ENCODE measurements around the gene PLK2. TPM values are rescaled to one million over a fixed set of nuclear protein-coding genes. Genes with fewer than 3 reads are reported as not detected.

Gene PLK2
- polyA plus RNA-seq, 3 donors, result 6.0 to 27.2 (median 24.2) TPM

GRCh38 chr5:58482536-58482935, 22.6 kb upstream of the PLK2 start:
- no peak overlapping the region for H3K27ac ChIP-seq (ENCODE audit: low read depth, low read length)
- 91 to 97% (median 97%) methylated on average over 1 of the region's 1 CpG for WGBS, 3 donors

GRCh38 chr5:58481828-58482227, 21.9 kb upstream of the PLK2 start:
- WGBS, 3 donors, result 85 to 89% (median 87%) methylated on average over 6 of the region's 6 CpGs
- no peak overlapping the region for H3K27ac ChIP-seq (ENCODE audit: low read depth, low read length)

- no peak overlapping the region for H3K27ac ChIP-seq (ENCODE audit: low read depth, low read length)
Measured at GRCh38 chr5:58481066-58481676, 21.3 kb upstream of the PLK2 start.

- no peak overlapping the region for H3K27ac ChIP-seq (ENCODE audit: low read depth, low read length)
- 15 to 31% (median 24%) methylated on average over 1 of the region's 1 CpG for WGBS, 3 donors
Measured at GRCh38 chr5:58477760-58478376, 18.0 kb upstream of the PLK2 start.

- H3K27ac ChIP-seq (ENCODE audit: low read depth, low read length), result no peak overlapping the region
- 69 to 91% (median 86%) methylated on average over 3 of the region's 3 CpGs for WGBS, 3 donors
Measured at GRCh38 chr5:58475404-58475803, 15.5 kb upstream of the PLK2 start.

GRCh38 chr5:58469896-58470295, 10.0 kb upstream of the PLK2 start:
- WGBS, 3 donors, result 55 to 84% (median 67%) methylated on average over 2 of the region's 2 CpGs
- H3K27ac ChIP-seq (ENCODE audit: low read depth, low read length), result no peak overlapping the region

- H3K27ac ChIP-seq (ENCODE audit: low read depth, low read length), result no peak overlapping the region
- WGBS, 3 donors, result 44 to 48% (median 45%) methylated on average over 4 of the region's 4 CpGs
Measured at GRCh38 chr5:58466939-58467338, 7.1 kb upstream of the PLK2 start.

GRCh38 chr5:58462623-58463230, 2.8 kb upstream of the PLK2 start:
- 8 to 28% (median 8%) methylated on average over 4 of the region's 4 CpGs for WGBS, 3 donors
- H3K27ac ChIP-seq (ENCODE audit: low read depth, low read length), result no peak overlapping the region

- H3K27ac ChIP-seq (ENCODE audit: low read depth, low read length), result no peak overlapping the region
- WGBS, 3 donors, result 70 to 78% (median 75%) methylated on average over 3 of the region's 3 CpGs
Measured at GRCh38 chr5:58462154-58462553, 2.3 kb upstream of the PLK2 start.

- WGBS, 3 donors, result 6 to 7% (median 7%) methylated on average over 30 of the region's 30 CpGs
- peak overlapping the region; percentile 93 for H3K27ac ChIP-seq (ENCODE audit: low read depth, low read length)
Measured at GRCh38 chr5:58460732-58461286, 923 bp upstream of the PLK2 start.

- WGBS, 3 donors, result 0 to 1% (median 0%) methylated on average over 46 to 57 of the region's 57 CpGs
Measured at GRCh38 chr5:58459146-58460001, 512 bp downstream of the PLK2 start.

GRCh38 chr5:58458743-58459145, 1.1 kb downstream of the PLK2 start:
- no peak overlapping the region for H3K27ac ChIP-seq (ENCODE audit: low read depth, low read length)
- WGBS, 3 donors, result 7 to 11% (median 9%) methylated on average over 9 of the region's 9 CpGs

More at GRCh38 chr5:58459146-58460001, 512 bp downstream of the PLK2 start:
- peak overlapping the region; percentile 93 for H3K27ac ChIP-seq (ENCODE audit: low read depth, low read length)

- WGBS, 3 donors, result 39 to 46% (median 46%) methylated on average over 7 of the region's 7 CpGs
- no peak overlapping the region for H3K27ac ChIP-seq (ENCODE audit: low read depth, low read length)
Measured at GRCh38 chr5:58458141-58458742, 1.6 kb downstream of the PLK2 start.

- WGBS, 3 donors, result 56 to 65% (median 64%) methylated on average over 4 of the region's 4 CpGs
Measured at GRCh38 chr5:58457050-58457449, 2.8 kb downstream of the PLK2 start.

GRCh38 chr5:58456486-58456885, 3.4 kb downstream of the PLK2 start:
- WGBS, 3 donors, result 80 to 86% (median 84%) methylated on average over 1 of the region's 1 CpG
- no peak overlapping the region for H3K27ac ChIP-seq (ENCODE audit: low read depth, low read length)

More at GRCh38 chr5:58457050-58457449, 2.8 kb downstream of the PLK2 start:
- H3K27ac ChIP-seq (ENCODE audit: low read depth, low read length), result no peak overlapping the region

- WGBS, 3 donors, result 51 to 77% (median 68%) methylated on average over 3 of the region's 3 CpGs
Measured at GRCh38 chr5:58456026-58456425, 3.9 kb downstream of the PLK2 start.

GRCh38 chr5:58455480-58455879, 4.4 kb downstream of the PLK2 start:
- 84 to 91% (median 87%) methylated on average over 5 of the region's 5 CpGs for WGBS, 3 donors
- no peak overlapping the region for H3K27ac ChIP-seq (ENCODE audit: low read depth, low read length)

More at GRCh38 chr5:58456026-58456425, 3.9 kb downstream of the PLK2 start:
- H3K27ac ChIP-seq (ENCODE audit: low read depth, low read length), result no peak overlapping the region

GRCh38 chr5:58455066-58455465, 4.8 kb downstream of the PLK2 start:
- H3K27ac ChIP-seq (ENCODE audit: low read depth, low read length), result no peak overlapping the region
- WGBS, 3 donors, result 72 to 79% (median 75%) methylated on average over 5 of the region's 5 CpGs

Data from adipose tissue (tissue), 3 donors.